Astrocyte of the hippocampus (primary cell): ENCODE data around the gene CPT1C.

ENCODE experiments used
- DNase-seq: peaks from one replicate; pipeline ENCODE4 v3.0.0; 2011; ENCODE audit warnings: low read depth, low spot score

CPT1C gene

GRCh38 chr19:49681830-49682229 is 9.1 kb upstream of the CPT1C start:
- DNase-seq: no peak

GRCh38 chr19:49682274-49682673 is 8.6 kb upstream of the CPT1C start:
- DNase-seq: no peak

GRCh38 chr19:49683814-49684250 is 7.1 kb upstream of the CPT1C start:
- DNase-seq: no peak

GRCh38 chr19:49684251-49684982 is 6.5 kb upstream of the CPT1C start:
- no peak for DNase-seq

- no peak for DNase-seq
Observed at GRCh38 chr19:49684983-49685553, 5.8 kb upstream of the CPT1C start.

GRCh38 chr19:49685845-49686332 is 5.0 kb upstream of the CPT1C start:
- DNase-seq: no peak

GRCh38 chr19:49686503-49687088 is 4.3 kb upstream of the CPT1C start:
- no peak for DNase-seq

GRCh38 chr19:49687150-49687549 is 3.8 kb upstream of the CPT1C start:
- no peak for DNase-seq

GRCh38 chr19:49687566-49688316 is 3.2 kb upstream of the CPT1C start:
- DNase-seq: no peak

- no peak for DNase-seq
Observed at GRCh38 chr19:49688531-49689132, 2.3 kb upstream of the CPT1C start.

GRCh38 chr19:49689133-49690078 is 1.5 kb upstream of the CPT1C start, which contains the start of gene ADM5:
ADM5 (plus strand) TSS chr19:49689594; CDS start chr19:49689838, 244 bp downstream.
- peak; percentile 66 for DNase-seq

- DNase-seq: no peak
Observed at GRCh38 chr19:49690079-49690655, 749 bp upstream of the CPT1C start.

GRCh38 chr19:49691243-49692146 is 579 bp downstream of the CPT1C start:
- DNase-seq: peak; percentile 92

GRCh38 chr19:49692147-49692506 is 1.2 kb downstream of the CPT1C start:
- DNase-seq: no peak

- DNase-seq: no peak
Observed at GRCh38 chr19:49696115-49696514, 5.2 kb downstream of the CPT1C start.

GRCh38 chr19:49696865-49697264 is 5.9 kb downstream of the CPT1C start:
- DNase-seq: no peak

GRCh38 chr19:49699364-49699763 is 8.4 kb downstream of the CPT1C start:
- no peak for DNase-seq

GRCh38 chr19:49700563-49700962 is 9.6 kb downstream of the CPT1C start:
- DNase-seq: no peak

GRCh38 chr19:49701271-49701786 is 10.4 kb downstream of the CPT1C start:
- no peak for DNase-seq
